Kidney (tissue), 14 donors: ENCODE results near the gene PIK3R1. TPM values are rescaled to one million over a fixed set of nuclear protein-coding genes. Genes with fewer than 3 reads are reported as not detected.

Experiments used
- DNase-seq, 5 donors: peaks; one replicate each; pipeline ENCODE4 v3.0.0-alpha.2; 2013 to 2020
- FAIRE-seq: peaks from 2 replicates; lab custom pipeline; 2012; peaks lifted over from hg19 to GRCh38; lab: Jason Lieb, UNC
- H3K27ac ChIP-seq, 2 donors: one replicate each; pipeline ENCODE4 v1.7.0; 2013; ENCODE audit warnings: low read depth in 2 of 2, low read length in 2 of 2, inconsistent platforms in 1 of 2
- H3K27me3 ChIP-seq: one replicate; pipeline ENCODE4 v1.7.1; 2013; ENCODE audit warnings: low read length, inconsistent platforms; ENCODE audit not compliant: control insufficient read depth, insufficient read depth
- H3K36me3 ChIP-seq, 3 donors: one replicate each; pipeline versions ENCODE4 v1.7.0 to v1.7.1; 2013; ENCODE audit warnings: low read length in 3 of 3, control low read depth in 1 of 3, inconsistent platforms in 1 of 3; ENCODE audit not compliant: insufficient read depth in 3 of 3, control insufficient read depth in 2 of 3
- H3K4me1 ChIP-seq, 3 donors: one replicate each; pipeline versions ENCODE4 v1.7.0 to v1.7.1; 2013; ENCODE audit warnings: low read length in 3 of 3, inconsistent platforms in 1 of 3, low read depth in 1 of 3; ENCODE audit not compliant: control insufficient read depth in 2 of 3, insufficient read depth in 2 of 3
- H3K4me3 ChIP-seq, 3 donors: one replicate each; pipeline versions ENCODE4 v1.7.0 to v1.8.1; 2013; ENCODE audit warnings: low read length in 3 of 3, control low read depth in 1 of 3, inconsistent platforms in 1 of 3
- H3K9ac ChIP-seq, 3 donors: one replicate each; pipeline versions ENCODE4 v1.7.0 to v1.7.1; 2013; ENCODE audit warnings: low read length in 3 of 3, control low read depth in 1 of 3, inconsistent platforms in 1 of 3
- H3K9me3 ChIP-seq, 3 donors: one replicate each; pipeline versions ENCODE4 v1.7.0 to v1.7.1; 2013; ENCODE audit warnings: low read length in 3 of 3, control low read depth in 1 of 3, inconsistent platforms in 1 of 3; ENCODE audit not compliant: control insufficient read depth in 2 of 3, insufficient read depth in 1 of 3
- CTCF ChIP-seq: IDR thresholded peaks from 3 replicates; pipeline ENCODE4 v1.5.1; 2012; ENCODE audit warnings: mild to moderate bottlenecking, moderate library complexity, borderline replicate concordance; ENCODE audit not compliant: insufficient read depth; ENCODE audit errors: extremely low read depth
- intact Hi-C: fragments of 100-400 bp; cut with DNase I; formaldehyde crosslinking; loops from one replicate; pipeline ENCODE4 v1.11.1; 2022
- polyA plus RNA-seq: library from polyadenylated mRNA; stranded (reverse); fragments of 350-450 nt; fragmentation: Illumina TruSeq; extraction: RNeasy Lipid Tissue Mini Kit (QIAGEN cat#74804); gene quantifications from one replicate; pipeline ENCODE4 v1.2.3, GENCODE V29; 2014; ENCODE audit warnings: low read depth, low replicate concordance; ENCODE audit not compliant: insufficient read depth
- total RNA-seq: library from RNA; stranded (reverse); fragmentation: NEBNext Ultra II Directional; extraction: Animal tissue kit (Norgen Biotek cat#: 25700); gene quantifications from one replicate; pipeline ENCODE4 v1.2.1, GENCODE V29; 2021
- donor health status: control.
- donor health status: control.
- donor health status: control.
- donor health status: control.
- donor health status: control.
- donor health status: DM: yes; HTN: yes; CAD: no.
- donor health status: Normal renal cell carcinoma (clear cell type).

The PIK3R1 gene
- total and polyA plus RNA-seq, 2 donors from 2014 or later = 26.6 to 138 TPM

GRCh38 chr5:68283766-68284165 lies 68.2 kb downstream of the PIK3R1 start:
- FAIRE-seq = no peak
- intact Hi-C loops = no loop called here
- Histone ChIP-seq H3K27me3 (no peaks in the 10 kb centered on the region), H3K4me3 (no peak overlapping the region), H3K9ac (no peak overlapping the region), H3K27ac (no peak overlapping the region), H3K9me3 (no peaks in the 10 kb centered on the region), H3K36me3 (peaks cover 6 to 19% (median 17%) of the 10 kb centered on the region in 3 donors), H3K4me1 (peaks cover 8 to 36% (median 21%) of the 10 kb centered on the region in 3 donors)
- no peak for DNase-seq
- TF ChIP-seq CTCF = no peak

GRCh38 chr5:68285075-68285840 lies 69.7 kb downstream of the PIK3R1 start:
- no peaks in the 10 kb centered on the region for H3K9me3 ChIP-seq
- intact Hi-C loops = loop anchor here (5.0 kb wide), 1 partner anchor 247 kb away; no protein-coding TSS in a partner anchor
- peaks cover 8 to 36% (median 23%) of the 10 kb centered on the region in 3 donors for H3K4me1 ChIP-seq
- peak overlapping the region in 1 of 3 donors; percentile 5 for H3K9ac ChIP-seq
- peaks cover 2 to 11% (median 10%) of the 10 kb centered on the region in 3 donors for H3K36me3 ChIP-seq
- DNase-seq (peak in 2 of 5 donors; percentile 63 to 72), FAIRE-seq (peak; percentile 89)
- H3K27me3 ChIP-seq = no peaks in the 10 kb centered on the region
- TF ChIP-seq CTCF = no peak
- peak overlapping the region; percentile 52 to 77 for H3K27ac ChIP-seq
- no peak overlapping the region for H3K4me3 ChIP-seq

- H3K4me3 ChIP-seq = no peak overlapping the region
- intact Hi-C loops = loop anchor here (5.0 kb wide), 1 partner anchor 246 kb away; no protein-coding TSS in a partner anchor
- FAIRE-seq (peak; percentile 90), DNase-seq (peak in 2 of 5 donors; percentile 81 to 83)
- peak overlapping the region in 2 of 3 donors; percentile 5 to 29 for H3K9ac ChIP-seq
- H3K9me3 ChIP-seq = no peaks in the 10 kb centered on the region
- TF ChIP-seq CTCF = peak; percentile 63
- H3K27me3 ChIP-seq = no peaks in the 10 kb centered on the region
- H3K4me1 ChIP-seq = peaks cover 8 to 36% (median 23%) of the 10 kb centered on the region in 3 donors
- H3K36me3 ChIP-seq = peaks cover 2 to 11% (median 6%) of the 10 kb centered on the region in 3 donors
- peak overlapping the region; percentile 52 to 60 for H3K27ac ChIP-seq
These were observed 70.5 kb downstream of the PIK3R1 start for GRCh38 chr5:68285851-68286611.
